NCI-H748 (cell line): ENCODE results near the gene PFKP.
A peak's percentile ranks its signal among the peaks of the same experiment; 100 is the strongest.

ENCODE experiments used
- DNase-seq: peaks from one replicate; lab custom pipeline; 2025; ENCODE audit not compliant: unreplicated experiment; lab: John Stamatoyannopoulos, UW

Gene PFKP

GRCh38 chr10:3067118-3067858 is at the start of gene PFKP:
Gene PFKP, plus strand, starts transcription at chr10:3067548. Its CDS starts 48 bp downstream, at chr10:3067596.
- DNase-seq = peak; percentile 63

DNA sequence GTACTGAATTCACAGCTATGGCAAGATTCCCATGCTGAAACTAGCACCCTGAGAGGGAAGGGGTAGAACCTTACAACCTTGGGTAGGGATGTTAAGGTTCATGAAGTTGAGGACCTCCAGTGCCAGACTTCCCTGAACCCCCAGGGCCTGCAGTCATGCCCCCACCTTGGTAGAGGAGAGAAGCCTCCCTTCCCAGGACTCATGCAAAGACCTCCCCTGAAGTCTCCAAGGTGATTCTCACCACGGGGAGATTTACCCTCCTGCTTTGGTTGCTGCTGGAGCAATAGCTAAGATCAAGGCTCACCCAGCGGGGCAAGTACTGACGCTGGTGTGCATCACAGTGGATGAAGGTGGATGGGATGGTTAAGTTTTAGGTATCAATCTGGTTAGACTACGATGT is 49.1 kb upstream of the PFKP start:
- no peak for DNase-seq

DNA sequence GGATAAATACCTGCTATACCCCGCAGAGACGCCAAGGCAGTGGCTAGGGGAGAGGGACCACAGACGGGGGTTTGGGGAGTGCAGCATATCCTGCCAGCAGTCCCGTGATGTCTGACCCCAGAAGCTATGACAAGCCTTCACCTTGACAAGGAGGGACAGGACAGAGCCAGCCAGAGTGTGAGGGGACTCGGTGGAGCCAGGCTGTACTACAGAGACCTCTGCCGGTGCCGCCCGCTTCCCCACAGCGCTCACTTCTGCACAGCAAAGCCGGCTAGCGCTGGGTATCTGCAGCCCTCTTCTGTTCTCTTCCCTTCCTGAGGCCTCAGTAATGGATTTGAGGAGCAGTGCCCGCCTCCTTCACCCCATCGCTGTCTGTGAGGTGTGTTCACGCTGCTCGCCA is 47.0 kb upstream of the PFKP start:
- no peak for DNase-seq

GRCh38 chr10:3020881-3021280 is 46.5 kb upstream of the PFKP start:
- DNase-seq = no peak

DNA sequence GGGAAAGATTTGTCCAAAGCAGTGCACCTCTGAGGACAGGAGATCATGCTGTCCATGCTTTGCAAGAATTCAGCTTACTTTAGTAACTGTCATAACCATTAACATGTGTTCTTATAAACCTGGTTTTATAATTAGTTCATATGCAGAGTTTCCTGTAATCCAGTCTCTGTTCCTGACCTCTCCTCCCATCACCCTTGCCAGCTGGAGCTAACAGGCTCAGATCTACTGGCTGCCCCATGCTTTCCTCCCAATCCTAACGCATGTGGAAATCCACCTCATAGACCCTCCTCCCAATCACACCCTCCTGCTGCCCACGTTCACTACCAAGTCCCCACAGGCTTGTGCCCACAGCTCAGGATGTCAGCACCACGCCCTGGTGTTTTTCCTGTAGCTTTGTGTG is 45.3 kb upstream of the PFKP start:
- no peak for DNase-seq

- DNase-seq = no peak
These were observed 43.5 kb upstream of the PFKP start for GRCh38 chr10:3023892-3024291.

DNA sequence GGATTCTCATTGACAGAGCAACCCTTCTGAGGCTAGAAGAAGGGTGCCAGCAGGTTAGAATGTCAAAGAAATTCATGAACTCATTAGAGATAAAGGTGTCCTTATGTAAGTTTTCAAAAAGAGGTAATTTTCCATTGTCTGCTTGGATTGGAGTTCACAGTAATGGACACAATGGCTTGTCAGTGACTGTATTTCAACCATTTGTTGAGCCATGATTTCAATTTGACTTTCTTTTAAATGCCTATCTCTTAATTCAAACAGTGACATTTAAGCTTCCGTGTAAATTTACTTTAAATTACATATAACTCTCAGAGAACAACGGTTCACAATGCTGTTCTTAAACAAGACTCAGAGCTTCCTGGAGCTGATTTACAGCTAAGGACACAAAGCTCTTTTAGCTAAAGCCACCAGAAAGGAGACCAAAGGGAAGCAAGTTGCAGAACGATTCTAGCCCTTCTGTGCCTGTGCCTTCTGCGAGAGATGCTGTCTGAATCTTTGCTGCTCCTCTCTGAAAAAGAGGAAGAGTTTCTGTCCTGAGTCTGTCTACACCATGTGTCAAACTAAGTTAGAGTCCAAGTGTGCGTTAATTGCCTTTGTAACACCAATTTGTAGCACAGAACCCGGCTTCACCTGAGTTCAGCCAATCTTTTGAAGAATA is 42.2 kb upstream of the PFKP start:
- no peak for DNase-seq

DNA sequence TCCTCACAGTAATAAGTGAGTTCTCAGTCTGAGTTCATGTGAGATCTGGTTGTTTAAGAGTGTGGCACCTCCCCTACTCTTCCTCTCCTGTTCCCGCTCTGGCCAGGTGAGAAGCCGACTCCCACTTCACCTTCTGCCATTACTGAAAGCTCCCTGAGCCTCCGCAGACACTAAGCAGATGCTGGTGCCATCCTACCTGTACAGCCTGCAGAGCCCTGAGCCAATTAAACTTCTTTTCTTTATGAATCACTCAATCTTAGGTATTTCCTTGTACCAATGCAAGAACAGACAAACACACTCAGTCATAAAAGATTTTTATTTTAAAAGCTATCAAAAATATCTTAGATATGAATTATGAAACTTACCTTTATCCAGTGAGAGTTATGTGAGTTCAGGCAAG is 39.5 kb upstream of the PFKP start:
- no peak for DNase-seq

- DNase-seq = no peak
These were observed 38.9 kb upstream of the PFKP start for GRCh38 chr10:3028441-3028840.

DNA sequence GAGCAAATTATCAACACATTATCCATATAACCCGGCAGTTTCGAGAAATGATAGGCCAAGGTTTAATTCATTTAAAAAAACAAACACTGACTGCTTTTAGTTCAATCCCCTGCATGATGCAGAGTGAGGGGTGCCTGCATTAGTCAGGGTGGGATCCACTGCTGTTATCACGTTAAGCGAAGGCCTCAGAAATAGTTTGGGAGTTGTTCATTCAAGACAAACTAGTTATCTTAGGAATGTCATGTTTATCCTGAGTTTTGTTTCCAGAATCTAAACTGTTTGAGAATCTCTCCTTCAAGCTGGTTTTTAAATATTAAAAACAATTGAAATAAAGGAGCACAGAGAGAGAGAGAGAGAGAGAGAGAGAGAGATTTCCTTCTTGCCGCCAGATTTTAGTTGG is 36.6 kb upstream of the PFKP start:
- no peak for DNase-seq

DNA sequence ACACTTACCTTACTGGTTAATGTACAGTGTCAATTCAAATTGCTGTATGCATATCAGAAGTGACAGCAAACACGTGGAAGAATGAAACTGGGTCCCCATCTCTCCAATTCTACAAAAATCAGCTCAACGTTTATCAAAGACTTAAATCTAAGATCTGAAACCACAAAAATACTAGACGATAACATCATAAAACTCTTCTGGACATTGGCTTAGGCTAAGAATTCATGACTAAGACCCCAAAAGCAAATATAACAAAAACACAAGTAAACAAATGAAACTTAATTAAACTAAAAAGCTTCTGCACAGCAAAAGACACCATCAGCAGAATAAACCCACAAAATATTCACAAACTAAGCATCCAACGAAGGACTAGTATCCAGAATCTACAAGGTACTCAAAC is 35.9 kb upstream of the PFKP start:
- DNase-seq = no peak

GRCh38 chr10:3033925-3034324 is 33.4 kb upstream of the PFKP start:
- no peak for DNase-seq

DNA sequence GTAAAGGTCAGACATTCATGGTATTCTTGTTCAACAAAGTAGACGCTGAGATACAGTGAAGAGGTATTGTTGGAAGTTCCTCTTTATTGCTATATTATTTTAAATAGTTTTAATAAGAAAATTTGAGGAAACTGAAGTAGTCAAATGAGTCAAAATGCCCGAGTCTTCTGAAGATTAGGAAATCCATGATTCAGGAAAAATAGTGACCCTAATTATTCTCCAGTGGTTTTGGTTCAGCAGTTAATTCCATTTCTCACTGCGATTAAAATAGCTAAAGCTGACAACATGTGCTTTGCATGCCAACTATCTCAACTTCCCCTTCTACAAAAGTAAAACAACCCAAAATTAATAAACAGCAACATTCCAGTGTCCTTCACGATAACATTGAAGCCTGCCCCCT is 32.7 kb upstream of the PFKP start:
- DNase-seq = no peak

DNA sequence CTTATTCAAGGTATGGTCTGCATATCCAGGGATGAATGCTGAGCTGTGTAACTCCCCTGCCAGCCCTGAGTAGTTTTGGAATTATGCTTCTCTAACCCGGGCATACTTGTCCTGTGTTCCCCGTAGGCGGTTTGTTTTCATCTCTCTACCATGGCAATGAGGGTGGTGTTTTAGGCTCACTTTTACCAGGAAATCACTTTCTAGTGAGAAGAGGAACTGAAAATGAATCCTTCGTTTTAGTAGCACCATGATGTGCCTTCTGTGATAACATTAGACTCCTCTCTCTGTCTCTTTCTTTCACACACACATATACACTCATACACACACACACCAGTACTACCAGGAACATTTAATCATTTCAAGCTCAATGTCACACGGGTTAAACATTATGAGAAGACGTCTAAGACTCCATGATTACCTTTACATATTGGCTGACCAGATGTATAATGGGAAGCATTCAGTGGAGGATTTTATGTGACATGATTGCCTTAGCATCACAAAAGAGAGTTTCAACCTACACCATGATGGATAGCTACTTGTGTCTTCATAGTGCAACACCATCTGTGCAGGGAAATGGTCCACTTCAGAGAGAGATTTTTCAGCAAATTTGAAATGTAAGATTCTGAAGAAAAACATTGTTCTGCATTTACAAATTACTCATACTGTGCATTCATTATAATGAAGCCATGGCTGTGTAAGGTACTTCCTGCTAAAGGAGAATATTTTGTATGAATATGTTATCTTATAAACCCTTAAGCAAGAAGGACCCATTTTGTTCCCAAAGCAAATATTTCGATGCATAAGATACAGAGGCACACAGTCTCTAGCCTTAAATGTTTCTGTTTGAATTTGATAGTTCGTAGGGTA is 31.0 kb upstream of the PFKP start:
- DNase-seq = no peak

DNA sequence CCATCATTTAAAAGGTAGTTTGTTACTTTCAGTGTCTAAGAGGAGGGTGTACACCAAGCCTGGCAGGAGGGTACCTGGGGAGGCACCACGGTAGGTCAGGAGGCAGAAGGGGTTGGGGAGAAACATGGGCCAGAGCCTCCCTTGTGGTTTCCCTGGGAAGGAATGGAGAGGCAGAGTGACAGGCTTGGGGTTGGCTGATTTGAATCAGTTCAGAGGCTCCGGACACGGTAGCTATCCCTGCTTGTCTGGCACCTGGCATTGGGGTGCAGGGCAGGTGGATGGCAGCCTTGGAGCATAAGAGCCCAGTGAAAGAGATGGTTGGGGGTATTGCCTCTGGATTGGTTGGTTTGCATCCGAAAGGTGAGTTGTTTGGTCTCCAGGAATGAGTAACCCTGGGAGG is 30.2 kb upstream of the PFKP start:
- DNase-seq = no peak

DNA sequence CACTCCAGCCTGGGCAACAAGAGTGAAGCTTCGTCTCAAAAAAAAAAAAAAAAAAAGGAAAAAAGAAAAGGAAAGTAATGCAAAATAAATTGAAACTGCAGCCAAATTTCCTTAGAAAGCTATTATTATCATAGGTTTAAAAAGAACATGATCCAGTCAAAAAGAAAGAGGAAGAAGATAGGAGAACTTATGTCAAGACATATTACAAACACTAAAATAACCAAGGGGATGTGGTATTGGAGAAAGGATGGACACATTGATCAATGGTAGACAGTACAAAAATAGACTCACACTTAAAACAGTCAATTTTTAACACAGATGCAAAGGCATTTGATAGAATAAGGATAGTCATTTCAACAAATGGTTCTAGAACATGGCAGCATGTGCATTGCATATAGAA is 27.3 kb upstream of the PFKP start:
- DNase-seq = no peak

- DNase-seq = no peak
These were observed 24.8 kb upstream of the PFKP start for GRCh38 chr10:3042589-3042988.

DNA sequence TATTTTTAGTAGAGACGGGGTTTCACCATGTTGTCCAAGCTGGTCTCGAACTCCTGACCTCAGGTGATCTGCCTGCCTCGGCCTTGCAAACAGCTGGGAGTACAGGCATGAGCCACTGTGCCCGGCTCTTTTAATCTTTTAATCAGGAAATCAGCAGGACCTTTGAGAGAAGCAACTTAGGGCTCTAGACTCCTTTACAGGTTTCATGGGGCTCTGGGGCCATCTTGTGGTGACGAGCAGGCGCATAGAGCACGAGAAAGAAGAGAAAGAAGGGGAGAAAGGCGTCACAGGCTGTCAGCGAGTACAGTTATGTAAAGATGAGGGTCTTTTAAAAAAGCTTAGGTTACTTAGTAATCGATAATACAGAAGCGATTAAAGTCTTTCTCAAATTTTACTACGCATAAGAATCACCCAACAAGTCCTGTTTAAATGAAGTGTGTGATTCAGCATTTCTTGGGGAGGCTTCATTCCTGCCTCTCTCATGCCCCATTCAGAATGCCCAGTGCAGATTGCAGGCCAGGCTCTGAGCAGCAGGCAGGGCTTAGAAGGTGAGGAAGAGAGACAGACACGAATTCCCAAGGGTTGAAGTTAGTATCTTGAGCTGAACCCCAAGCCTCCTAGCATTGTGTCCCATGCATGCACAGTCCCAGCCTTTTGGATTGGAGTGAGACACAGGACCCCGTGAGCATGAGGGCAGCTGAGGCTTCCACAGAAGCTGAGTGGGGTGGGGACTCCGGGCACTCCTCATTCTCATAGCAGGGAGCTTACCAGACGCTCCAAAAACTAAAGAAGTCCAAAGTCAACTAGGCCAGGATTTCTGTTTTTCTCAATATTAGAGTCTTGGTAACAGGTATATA is 23.6 kb upstream of the PFKP start:
- peak; percentile 79 for DNase-seq

- DNase-seq = no peak
These were observed 21.7 kb upstream of the PFKP start for GRCh38 chr10:3045471-3046209.

DNA sequence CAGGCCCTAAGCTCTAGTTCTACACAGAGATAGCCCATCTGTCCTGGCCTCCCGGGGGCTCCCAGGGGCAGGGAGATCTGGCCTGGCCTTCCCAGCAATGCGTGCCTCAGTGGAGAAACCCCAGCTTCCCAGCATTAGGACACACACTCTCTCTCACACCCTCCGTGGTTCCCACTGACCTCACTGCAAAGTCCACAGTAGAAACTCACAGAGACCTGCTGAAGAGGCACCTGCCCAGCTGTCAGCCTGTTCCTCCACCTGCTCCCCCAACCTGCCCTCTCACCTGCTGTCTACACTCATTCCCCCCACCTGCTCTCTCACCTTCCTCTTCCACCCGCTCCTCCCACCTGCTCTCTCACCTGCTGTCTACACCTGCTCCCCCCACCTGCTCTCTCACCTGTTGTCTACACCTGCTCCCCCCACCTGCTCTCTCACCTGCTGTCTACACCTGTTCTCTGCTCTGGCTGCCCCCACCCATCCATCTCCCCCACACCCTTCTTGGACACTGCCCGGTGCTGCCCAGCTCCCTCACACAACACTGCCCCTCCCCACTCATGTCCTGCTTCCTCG is 21.1 kb upstream of the PFKP start:
- DNase-seq = peak; percentile 46
